Trophoblast cell (in vitro differentiated cells and primary cell): ENCODE data around the gene KRT74.

Experiments
- DNase-seq, 2 donors: peaks; one replicate each; pipeline ENCODE4 v3.0.0-alpha.2; 2016
- H2AFZ ChIP-seq: 2 replicates; pipeline ENCODE4 v1.6.1; 2013; ENCODE audit warnings: low read length, moderate library complexity, mild to moderate bottlenecking; ENCODE audit not compliant: insufficient read depth, poor library complexity
- H2AK5ac ChIP-seq: 2 replicates; pipeline ENCODE4 v1.6.1; 2013; ENCODE audit warnings: mild to moderate bottlenecking, low read length
- H2BK120ac ChIP-seq: 2 replicates; pipeline ENCODE4 v1.6.1; 2013; ENCODE audit warnings: low read length, mild to moderate bottlenecking, moderate library complexity; ENCODE audit not compliant: insufficient read depth, poor library complexity
- H2BK12ac ChIP-seq: 2 replicates; pipeline ENCODE4 v1.6.1; 2013; ENCODE audit warnings: mild to moderate bottlenecking, low read length, moderate library complexity
- H2BK5ac ChIP-seq: 2 replicates; pipeline ENCODE4 v1.6.1; 2013; ENCODE audit warnings: low read length, low read depth, moderate library complexity, mild to moderate bottlenecking; ENCODE audit not compliant: poor library complexity
- H3K14ac ChIP-seq: 2 replicates; pipeline ENCODE4 v1.6.1; 2013; ENCODE audit warnings: mild to moderate bottlenecking, low read length
- H3K18ac ChIP-seq: 2 replicates; pipeline ENCODE4 v1.6.1; 2013; ENCODE audit warnings: mild to moderate bottlenecking, low read length
- H3K23ac ChIP-seq: 2 replicates; pipeline ENCODE4 v1.6.1; 2013; ENCODE audit warnings: low read length
- H3K27ac ChIP-seq: 2 replicates; pipeline ENCODE4 v1.5.1; 2013; ENCODE audit warnings: low read depth, mild to moderate bottlenecking, inconsistent platforms, low read length, moderate library complexity
- H3K27me3 ChIP-seq: 2 replicates; pipeline ENCODE4 v1.6.1; 2013; ENCODE audit warnings: inconsistent platforms, mild to moderate bottlenecking, low read length, moderate library complexity; ENCODE audit not compliant: insufficient read depth
- H3K36me3 ChIP-seq, 2 experiments: 1 replicate in 1 of 2; 2 replicates in 1 of 2; pipeline ENCODE4 v1.6.1; 2013; ENCODE audit warnings: low read length in 2 of 2, mild to moderate bottlenecking in 2 of 2, moderate library complexity in 1 of 2; ENCODE audit not compliant: insufficient read depth in 2 of 2, control insufficient read depth in 1 of 2
- H3K4ac ChIP-seq: 2 replicates; pipeline ENCODE4 v1.6.1; 2013; ENCODE audit warnings: low read depth, mild to moderate bottlenecking, low read length, moderate library complexity
- H3K4me1 ChIP-seq, 2 experiments: 1 replicate in 1 of 2; 2 replicates in 1 of 2; pipeline ENCODE4 v1.6.1; 2013; ENCODE audit warnings: low read length in 2 of 2, mild to moderate bottlenecking in 2 of 2, moderate library complexity in 1 of 2; ENCODE audit not compliant: insufficient read depth in 2 of 2, control insufficient read depth in 1 of 2
- H3K4me2 ChIP-seq: 2 replicates; pipeline ENCODE4 v1.6.1; 2013; ENCODE audit warnings: inconsistent platforms, mild to moderate bottlenecking, low read length, moderate library complexity
- H3K4me3 ChIP-seq: 2 replicates; pipeline ENCODE4 v1.5.1; 2013; ENCODE audit warnings: mild to moderate bottlenecking, low read depth, low read length, inconsistent platforms
- H3K79me1 ChIP-seq: one replicate; pipeline ENCODE4 v1.6.1; 2013; ENCODE audit warnings: low read length
- H3K79me2 ChIP-seq: 2 replicates; pipeline ENCODE4 v1.6.1; 2013; ENCODE audit warnings: low read length, mild to moderate bottlenecking; ENCODE audit not compliant: control insufficient read depth, insufficient read depth, poor library complexity
- H3K9ac ChIP-seq: 2 replicates; pipeline ENCODE4 v1.6.1; 2013; ENCODE audit warnings: mild to moderate bottlenecking, low read length
- H3K9me3 ChIP-seq: 2 replicates; pipeline ENCODE4 v1.6.1; 2013; ENCODE audit warnings: low read depth, mild to moderate bottlenecking, control low read depth, inconsistent platforms, low read length; ENCODE audit not compliant: insufficient read depth
- H4K12ac ChIP-seq: 2 replicates; pipeline ENCODE4 v1.6.1; 2013; ENCODE audit warnings: low read depth, mild to moderate bottlenecking, low read length, moderate library complexity
- H4K8ac ChIP-seq: 2 replicates; pipeline ENCODE4 v1.6.1; 2013; ENCODE audit warnings: low read depth, mild to moderate bottlenecking, low read length, moderate library complexity
- H4K91ac ChIP-seq: one replicate; pipeline ENCODE4 v1.6.1; 2013; ENCODE audit warnings: low read depth, mild to moderate bottlenecking, low read length, moderate library complexity
- WGBS: extraction: QIAGEN DNeasy Blood & Tissue Kit; methylation state at CpG from one replicate; pipeline ENCODE4 v1.1.7; 2013; ENCODE audit warnings: missing lambda C conversion rate; ENCODE audit not compliant: insufficient read length, insufficient coverage; ENCODE audit errors: extremely low coverage; 5-methylcytosine and 5-hydroxymethylcytosine counted together

Gene KRT74

DNA sequence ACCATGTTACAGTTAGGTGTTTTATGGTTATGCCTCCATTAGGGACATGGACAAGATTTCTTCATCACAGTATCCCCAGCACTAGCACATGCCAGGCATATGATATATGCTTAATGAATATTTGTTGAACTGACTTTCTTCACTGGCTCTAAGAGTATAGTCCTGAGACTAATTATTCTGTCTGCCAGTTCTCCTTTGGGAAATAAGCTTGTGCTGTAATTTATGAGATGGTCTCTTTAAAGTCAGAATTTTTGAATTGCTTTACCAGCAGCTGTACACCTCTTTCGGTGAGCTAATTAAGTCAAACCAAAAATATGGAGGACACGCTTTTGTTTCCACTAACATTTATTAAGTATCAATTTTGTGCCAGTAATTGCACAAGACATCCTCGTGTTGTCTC lies 32.5 kb upstream of the KRT74 start:
- Histone ChIP-seq H3K9ac (no peak overlapping the region), H3K23ac (no peak overlapping the region), H3K27me3 (no peaks in the 10 kb centered on the region), H4K8ac (no peak overlapping the region), H2AK5ac (no peak overlapping the region), H2AFZ (no peak overlapping the region), H4K12ac (no peak overlapping the region), H3K18ac (no peak overlapping the region), H3K9me3 (peaks cover 3% of the 10 kb centered on the region), H3K4ac (no peak overlapping the region), H4K91ac (no peak overlapping the region), H2BK12ac (no peak overlapping the region), H2BK120ac (no peak overlapping the region), H3K4me2 (no peak overlapping the region), H2BK5ac (no peak overlapping the region), H3K79me2 (no peaks in the 10 kb centered on the region), H3K4me3 (no peak overlapping the region), H3K14ac (no peak overlapping the region), H3K4me1 (no peaks in the 10 kb centered on the region), H3K36me3 (no peaks in the 10 kb centered on the region), H3K79me1 (no peaks in the 10 kb centered on the region), H3K27ac (no peak overlapping the region)
- no CpG with 5 or more reads among the region's 3 CpGs for WGBS
- no peak for DNase-seq

- H3K4ac ChIP-seq: no peak overlapping the region
- no peak overlapping the region for H3K27ac ChIP-seq
- H3K79me2 ChIP-seq: no peaks in the 10 kb centered on the region
- H3K4me2 ChIP-seq: no peak overlapping the region
- H2BK120ac ChIP-seq: no peak overlapping the region
- H2AFZ ChIP-seq: no peak overlapping the region
- no peak overlapping the region for H3K18ac ChIP-seq
- no peaks in the 10 kb centered on the region for H3K79me1 ChIP-seq
- H4K8ac ChIP-seq: no peak overlapping the region
- no CpG with 5 or more reads among the region's 1 CpG for WGBS
- H3K36me3 ChIP-seq: no peaks in the 10 kb centered on the region
- H2BK12ac ChIP-seq: no peak overlapping the region
- peaks cover 5% of the 10 kb centered on the region for H3K9me3 ChIP-seq
- H4K91ac ChIP-seq: no peak overlapping the region
- H4K12ac ChIP-seq: no peak overlapping the region
- no peak overlapping the region for H3K14ac ChIP-seq
- no peaks in the 10 kb centered on the region for H3K4me1 ChIP-seq
- H2BK5ac ChIP-seq: no peak overlapping the region
- H3K4me3 ChIP-seq: no peak overlapping the region
- no peaks in the 10 kb centered on the region for H3K27me3 ChIP-seq
- no peak overlapping the region for H3K9ac ChIP-seq
- no peak overlapping the region for H3K23ac ChIP-seq
- H2AK5ac ChIP-seq: no peak overlapping the region
- DNase-seq: no peak
These were observed 31.9 kb upstream of the KRT74 start for GRCh38 chr12:52605542-52605941.

DNA sequence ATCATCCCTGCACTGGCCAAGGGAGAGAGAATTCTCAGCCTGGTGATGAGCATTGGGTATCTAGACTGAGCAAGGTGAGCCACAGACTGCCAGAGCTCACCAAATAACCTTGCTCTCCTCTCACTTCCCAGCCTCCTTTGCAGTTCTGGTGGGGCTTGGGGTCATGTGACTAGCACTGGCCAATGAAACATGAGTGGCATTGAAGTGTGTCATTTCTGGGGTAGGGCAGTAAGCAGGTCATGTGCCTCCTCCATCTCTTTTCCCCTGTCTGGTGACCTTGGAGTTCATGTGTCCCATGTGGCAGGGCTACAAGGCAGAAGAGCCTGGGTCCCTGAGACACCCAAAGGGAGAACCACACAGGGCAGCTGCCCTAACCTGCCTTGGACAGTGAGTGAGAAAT lies 31.2 kb upstream of the KRT74 start:
- no peak for DNase-seq
- H3K4ac ChIP-seq: no peak overlapping the region

GRCh38 chr12:52603314-52603713 lies 29.7 kb upstream of the KRT74 start:
- Histone ChIP-seq H4K8ac (no peak overlapping the region), H3K14ac (no peak overlapping the region), H2BK120ac (no peak overlapping the region), H4K91ac (no peak overlapping the region), H3K4me3 (no peak overlapping the region), H2BK5ac (no peak overlapping the region), H2AK5ac (no peak overlapping the region), H3K27ac (no peak overlapping the region), H3K27me3 (no peaks in the 10 kb centered on the region), H3K23ac (no peak overlapping the region), H3K4me1 (no peaks in the 10 kb centered on the region), H3K9me3 (peaks cover 5% of the 10 kb centered on the region), H4K12ac (no peak overlapping the region), H3K4me2 (no peak overlapping the region), H3K79me1 (no peaks in the 10 kb centered on the region), H3K36me3 (no peaks in the 10 kb centered on the region), H3K9ac (no peak overlapping the region), H2BK12ac (no peak overlapping the region), H3K4ac (no peak overlapping the region), H3K79me2 (no peaks in the 10 kb centered on the region), H2AFZ (no peak overlapping the region), H3K18ac (no peak overlapping the region)
- WGBS: no CpG with 5 or more reads among the region's 2 CpGs
- DNase-seq: no peak

More for the DNA sequence above, 31.2 kb upstream of the KRT74 start:
- no peak overlapping the region for H2BK120ac ChIP-seq
- H3K9ac ChIP-seq: peak overlapping the region; percentile 18
- no peak overlapping the region for H2BK12ac ChIP-seq
- no peak overlapping the region for H3K18ac ChIP-seq
- H3K4me2 ChIP-seq: no peak overlapping the region
- no peak overlapping the region for H4K12ac ChIP-seq
- no peak overlapping the region for H2BK5ac ChIP-seq
- no peaks in the 10 kb centered on the region for H3K36me3 ChIP-seq
- H4K91ac ChIP-seq: no peak overlapping the region
- H2AK5ac ChIP-seq: no peak overlapping the region
- no peaks in the 10 kb centered on the region for H3K79me1 ChIP-seq
- H2AFZ ChIP-seq: no peak overlapping the region
- no peak overlapping the region for H3K14ac ChIP-seq
- no peaks in the 10 kb centered on the region for H3K27me3 ChIP-seq
- H4K8ac ChIP-seq: no peak overlapping the region
- no peak overlapping the region for H3K23ac ChIP-seq
- peaks cover 5% of the 10 kb centered on the region for H3K9me3 ChIP-seq
- no peaks in the 10 kb centered on the region for H3K4me1 ChIP-seq
- H3K4me3 ChIP-seq: peak overlapping the region; percentile 8
- no peak overlapping the region for H3K27ac ChIP-seq
- no peaks in the 10 kb centered on the region for H3K79me2 ChIP-seq
